Occipital lobe (tissue), 2 donors: Measurements from ENCODE around the gene KIF1A. TPM values are rescaled to one million over a fixed set of nuclear protein-coding genes. Genes with fewer than 3 reads are reported as not detected.

ENCODE experiments used
- small RNA-seq: library from RNA; depleted of rRNA; stranded (forward); fragments of <200 nt; gene quantifications from one replicate; pipeline ENCODE3, GENCODE V24; 2014
- total RNA-seq: library from RNA; depleted of rRNA; stranded (reverse); fragments of >200 nt; gene quantifications from one replicate; pipeline ENCODE4 v1.2.3, GENCODE V29; 2014

Gene KIF1A
- total RNA-seq, 1 donor from 2014 or later = 219 TPM

Small RNAs within 50 kb of the gene (small RNA-seq; reads per million reads assigned to genes)
- not detected for gene AC011298.3

Other genes starting within 250 kb of the KIF1A start
- 27.1 TPM for gene CAPN10, start 233.5 kb downstream of the KIF1A start, total RNA-seq
- gene GPR35, start 194.7 kb downstream of the KIF1A start, total RNA-seq = 0.31 TPM
- not detected for gene AQP12B, start 137.3 kb downstream of the KIF1A start, total RNA-seq
- not detected for gene AQP12A, start 128.4 kb downstream of the KIF1A start, total RNA-seq
- not detected for gene AGXT, start 48.6 kb upstream of the KIF1A start, total RNA-seq
- gene MAB21L4, start 75.9 kb upstream of the KIF1A start, total RNA-seq = not detected
- under 0.01 TPM for gene CROCC2, start 86.1 kb upstream of the KIF1A start, total RNA-seq
- gene SNED1, start 178.4 kb upstream of the KIF1A start, total RNA-seq = 3.3 TPM